ENCODE measurements around the gene DUSP6. TPM values are rescaled to one million over a fixed set of nuclear protein-coding genes. Genes with fewer than 3 reads are reported as not detected.

Gene DUSP6

Small RNA genes within 50 kb of the gene (small RNA-seq; reads per million reads assigned to genes)
- not detected for gene MRPS6P4 (ENCODE audit: insufficient read depth)
